Brain microvascular endothelial cell (primary cell): ENCODE data around the gene ROBO1.

Experiments
- DNase-seq: peaks from one replicate; pipeline ENCODE4 v3.0.0-alpha.2; 2020
- H3K27ac ChIP-seq: fragments of 250-450 bp; sonication (Bioruptor Pico); 2 replicates; pipeline ENCODE4 v1.5.1; 2020; ENCODE audit warnings: mild to moderate bottlenecking, moderate library complexity
- H3K27me3 ChIP-seq: fragments of 250-450 bp; sonication (Bioruptor Pico); replicated peaks from 2 replicates; pipeline ENCODE4 v1.5.1; 2020; ENCODE audit warnings: mild to moderate bottlenecking
- H3K36me3 ChIP-seq: fragments of 250-450 bp; sonication (Bioruptor Pico); replicated peaks from 2 replicates; pipeline ENCODE4 v1.5.1; 2020; ENCODE audit warnings: mild to moderate bottlenecking
- H3K4me3 ChIP-seq: 2 replicates; pipeline ENCODE4 v1.5.1; 2011; ENCODE audit warnings: low read depth, mild to moderate bottlenecking, control low read depth, low read length, moderate library complexity
- in situ Hi-C: cut with HindIII; loops from 2 replicates; pipeline ENCODE4 v1.10.0; 2017; ENCODE audit warnings: low sequenced_read_pairs, low pct_ligation_motif_present
- TF ChIP-seq, protein P1 (sequence below): IDR thresholded peaks from 2 replicates; pipeline ENCODE4 v1.5.1; 2011; ENCODE audit warnings: low read depth, mild to moderate bottlenecking, moderate library complexity, low read length, control low read depth, inconsistent platforms; ENCODE audit errors: missing control alignments

ROBO1 gene

DNA sequence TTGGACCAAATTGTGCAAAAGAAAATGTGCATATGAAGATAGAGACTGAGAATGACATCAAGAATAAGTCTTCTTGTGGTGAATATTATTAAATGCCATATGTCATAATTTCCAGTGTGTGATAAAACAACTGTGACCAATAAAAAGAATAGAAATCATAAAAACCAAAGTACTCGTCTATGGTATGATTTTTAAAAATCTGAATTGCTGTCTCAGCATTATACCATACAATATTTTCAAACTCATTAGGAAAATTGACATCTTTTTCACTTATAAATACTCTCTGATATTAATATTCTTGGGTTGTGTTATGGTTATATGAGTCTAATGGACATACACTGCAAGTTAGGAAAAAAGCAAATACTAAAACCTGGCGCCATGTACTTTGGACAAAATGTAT is 279.4 kb downstream of the ROBO1 start:
- Histone ChIP-seq H3K36me3 (no peaks in the 10 kb centered on the region), H3K4me3 (no peak overlapping the region), H3K27me3 (no peaks in the 10 kb centered on the region), H3K27ac (no peak overlapping the region)
- TF ChIP-seq, protein P1, sequence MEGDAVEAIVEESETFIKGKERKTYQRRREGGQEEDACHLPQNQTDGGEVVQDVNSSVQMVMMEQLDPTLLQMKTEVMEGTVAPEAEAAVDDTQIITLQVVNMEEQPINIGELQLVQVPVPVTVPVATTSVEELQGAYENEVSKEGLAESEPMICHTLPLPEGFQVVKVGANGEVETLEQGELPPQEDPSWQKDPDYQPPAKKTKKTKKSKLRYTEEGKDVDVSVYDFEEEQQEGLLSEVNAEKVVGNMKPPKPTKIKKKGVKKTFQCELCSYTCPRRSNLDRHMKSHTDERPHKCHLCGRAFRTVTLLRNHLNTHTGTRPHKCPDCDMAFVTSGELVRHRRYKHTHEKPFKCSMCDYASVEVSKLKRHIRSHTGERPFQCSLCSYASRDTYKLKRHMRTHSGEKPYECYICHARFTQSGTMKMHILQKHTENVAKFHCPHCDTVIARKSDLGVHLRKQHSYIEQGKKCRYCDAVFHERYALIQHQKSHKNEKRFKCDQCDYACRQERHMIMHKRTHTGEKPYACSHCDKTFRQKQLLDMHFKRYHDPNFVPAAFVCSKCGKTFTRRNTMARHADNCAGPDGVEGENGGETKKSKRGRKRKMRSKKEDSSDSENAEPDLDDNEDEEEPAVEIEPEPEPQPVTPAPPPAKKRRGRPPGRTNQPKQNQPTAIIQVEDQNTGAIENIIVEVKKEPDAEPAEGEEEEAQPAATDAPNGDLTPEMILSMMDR = no peak
- in situ Hi-C loops = no loop called here
- no peak for DNase-seq

DNA sequence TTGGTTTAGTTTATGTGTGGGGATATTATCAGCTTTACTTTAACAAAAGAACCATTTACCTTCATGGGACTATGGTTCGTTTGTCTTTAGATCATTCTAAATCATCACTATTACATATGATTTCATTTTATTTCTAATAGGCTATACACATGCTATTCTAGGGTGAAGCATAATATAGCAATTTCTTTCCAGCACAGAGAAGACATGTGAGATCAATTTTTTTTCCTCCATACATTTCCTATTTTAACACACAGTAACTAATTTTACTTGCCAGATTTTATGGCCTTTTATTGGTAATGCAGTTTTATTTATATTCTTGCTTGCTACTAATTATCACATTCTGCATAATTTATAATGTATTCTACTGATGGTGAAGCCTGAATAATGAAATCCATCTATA is 287.1 kb downstream of the ROBO1 start:
- H3K4me3 ChIP-seq = no peak overlapping the region
- in situ Hi-C loops = no loop called here
- H3K27ac ChIP-seq = no peak overlapping the region
- no peak for DNase-seq
- no peaks in the 10 kb centered on the region for H3K27me3 ChIP-seq
- no peaks in the 10 kb centered on the region for H3K36me3 ChIP-seq
- TF ChIP-seq, protein P1 = no peak

- TF ChIP-seq, protein P1 = no peak
- Histone ChIP-seq H3K36me3 (no peaks in the 10 kb centered on the region), H3K4me3 (no peak overlapping the region), H3K27me3 (no peaks in the 10 kb centered on the region), H3K27ac (no peak overlapping the region)
- in situ Hi-C loops = no loop called here
- no peak for DNase-seq
Measured at GRCh38 chr3:79478620-79479019, 289.2 kb downstream of the ROBO1 start.

- no peaks in the 10 kb centered on the region for H3K36me3 ChIP-seq
- H3K27me3 ChIP-seq = no peaks in the 10 kb centered on the region
- in situ Hi-C loops = no loop called here
- H3K27ac ChIP-seq = no peak overlapping the region
- no peak for DNase-seq
- no peak overlapping the region for H3K4me3 ChIP-seq
- TF ChIP-seq, protein P1 = no peak
Measured at GRCh38 chr3:79477242-79477641, 290.6 kb downstream of the ROBO1 start.

DNA sequence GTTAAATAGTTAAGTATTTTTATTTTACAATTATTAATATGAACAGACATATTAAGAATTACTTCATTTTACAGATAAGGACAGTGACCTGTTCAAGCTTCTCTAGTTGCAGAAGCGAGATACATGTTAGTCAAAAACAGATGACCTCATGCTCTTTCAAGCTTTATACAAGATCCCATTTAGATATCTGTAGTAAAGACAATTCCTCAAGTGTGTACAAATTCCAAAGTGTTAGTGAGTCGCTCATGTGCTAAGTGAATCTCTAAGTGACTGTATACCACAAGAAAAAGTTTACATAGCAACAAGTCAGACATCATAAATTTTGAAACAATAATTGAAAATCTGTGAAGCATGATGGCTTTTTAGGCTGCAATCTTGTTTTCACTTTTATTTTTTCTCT is 293.8 kb downstream of the ROBO1 start:
- Histone ChIP-seq H3K27me3 (no peaks in the 10 kb centered on the region), H3K36me3 (no peaks in the 10 kb centered on the region), H3K27ac (no peak overlapping the region), H3K4me3 (no peak overlapping the region)
- in situ Hi-C loops = no loop called here
- DNase-seq = peak; percentile 11
- TF ChIP-seq, protein P1 = no peak

GRCh38 chr3:79467721-79468120 is 300.1 kb downstream of the ROBO1 start:
- Histone ChIP-seq H3K27ac (no peak overlapping the region), H3K27me3 (no peaks in the 10 kb centered on the region), H3K4me3 (no peak overlapping the region), H3K36me3 (no peaks in the 10 kb centered on the region)
- in situ Hi-C loops = no loop called here
- peak; percentile 6 for DNase-seq
- TF ChIP-seq, protein P1 = no peak
